Renal cortex interstitium (tissue), 15 donors: ENCODE results near the gene CEPT1. TPM values are rescaled to one million over a fixed set of nuclear protein-coding genes. Genes with fewer than 3 reads are reported as not detected.
"Not testable (repeated sequence)": the region's sequence is repeated elsewhere in the genome, so short reads cannot be mapped to it uniquely, and the experiment has no call there.

Experiments
- DNase-seq, 11 donors: peaks; one replicate each; pipeline ENCODE4 v3.0.0-alpha.2; 2013; ENCODE audit warnings: low read depth in 9 of 11, low spot score in 4 of 11; ENCODE audit errors: extremely low read depth in 1 of 11
- long read RNA-seq, 16 experiments: transcript quantifications; one replicate each; lab custom pipeline, GENCODE V29; 2026
- polyA plus RNA-seq, 3 donors: library from polyadenylated mRNA; unstranded; fragments of 120-200 nt; gene quantifications; one replicate each; pipeline ENCODE4 v1.2.1, GENCODE V29; 2013; ENCODE audit not compliant: insufficient read length in 3 of 3

Gene CEPT1
- polyA plus RNA-seq: 10 to 100 TPM; 41.3 to 57.9 (median 47.2) TPM
- long read RNA-seq, donor 1, partial matches to known transcripts: 0 of 4 reads
- long read RNA-seq, donor 1, other reads (novel, unspliced or antisense): 0 of 4 reads
- long read RNA-seq, donor 2, partial matches to known transcripts: 19 of 22 reads
- long read RNA-seq, donor 2, other reads (novel, unspliced or antisense): 0 of 22 reads
- long read RNA-seq, donor 3, transcript CEPT1-201 (9 exons, 2,198 nt): major isoform, 10 of 10 reads
- long read RNA-seq, donor 3, partial matches to known transcripts: 0 of 10 reads
- long read RNA-seq, donor 3, other reads (novel, unspliced or antisense): 0 of 10 reads
- long read RNA-seq, donor 4, transcript CEPT1-201 (9 exons, 2,198 nt): major isoform, 9 of 9 reads
- long read RNA-seq, donor 4, partial matches to known transcripts: 0 of 9 reads
- long read RNA-seq, donor 4, other reads (novel, unspliced or antisense): 0 of 9 reads
- long read RNA-seq, donor 5: 0 reads
- long read RNA-seq, donor 6, full-length matches to known transcripts: 7 of 7 reads
- long read RNA-seq, donor 6, partial matches to known transcripts: 0 of 7 reads
- long read RNA-seq, donor 6, other reads (novel, unspliced or antisense): 0 of 7 reads
- long read RNA-seq, donor 7, full-length matches to known transcripts: 6 of 6 reads
- long read RNA-seq, donor 7, partial matches to known transcripts: 0 of 6 reads
- long read RNA-seq, donor 7, other reads (novel, unspliced or antisense): 0 of 6 reads
- long read RNA-seq, donor 8, full-length matches to known transcripts: 13 of 13 reads
- long read RNA-seq, donor 8, partial matches to known transcripts: 0 of 13 reads
- long read RNA-seq, donor 8, other reads (novel, unspliced or antisense): 0 of 13 reads
- long read RNA-seq, donor 9, full-length matches to known transcripts: 6 of 6 reads
- long read RNA-seq, donor 9, partial matches to known transcripts: 0 of 6 reads
- long read RNA-seq, donor 9, other reads (novel, unspliced or antisense): 0 of 6 reads
- long read RNA-seq, donor 10, full-length matches to known transcripts: 4 of 4 reads
- long read RNA-seq, donor 10, partial matches to known transcripts: 0 of 4 reads
- long read RNA-seq, donor 10, other reads (novel, unspliced or antisense): 0 of 4 reads
- long read RNA-seq, donor 11, transcript CEPT1-201 (9 exons, 2,198 nt): major isoform, 5 of 5 reads
- long read RNA-seq, donor 11, partial matches to known transcripts: 0 of 5 reads
- long read RNA-seq, donor 11, other reads (novel, unspliced or antisense): 0 of 5 reads
- long read RNA-seq, donor 12, full-length matches to known transcripts: 5 of 30 reads
- long read RNA-seq, donor 12, partial matches to known transcripts: 25 of 30 reads
- long read RNA-seq, donor 12, other reads (novel, unspliced or antisense): 0 of 30 reads
- long read RNA-seq, donor 13, transcript CEPT1-201 (9 exons, 2,198 nt): major isoform, 5 of 35 reads
- long read RNA-seq, donor 13, partial matches to known transcripts: 30 of 35 reads
- long read RNA-seq, donor 13, other reads (novel, unspliced or antisense): 0 of 35 reads
- long read RNA-seq, donor 14, transcript CEPT1-201 (9 exons, 2,198 nt): major isoform, 8 of 8 reads
- long read RNA-seq, donor 14, partial matches to known transcripts: 0 of 8 reads
- long read RNA-seq, donor 14, other reads (novel, unspliced or antisense): 0 of 8 reads
- long read RNA-seq, donor 15, partial matches to known transcripts: 0 of 2 reads
- long read RNA-seq, donor 15, other reads (novel, unspliced or antisense): 0 of 2 reads
- long read RNA-seq, donor 16, transcript CEPT1-201 (9 exons, 2,198 nt): major isoform, 14 of 14 reads
- long read RNA-seq, donor 16, partial matches to known transcripts: 0 of 14 reads
- long read RNA-seq, donor 16, other reads (novel, unspliced or antisense): 0 of 14 reads

- DNase-seq: peak; percentile 91 to 99 (median 95)
Measured at GRCh38 chr1:111139956-111140679, at the start of gene CEPT1, which contains the start of gene DRAM2. TSS of gene CEPT1 (plus strand) at chr1:111140223. CDS start at chr1:111147715, 7,492 bp downstream. TSS of gene DRAM2 (minus strand) at chr1:111140093. CDS start at chr1:111131554, 8,539 bp downstream.

GRCh38 chr1:111095421-111095820 is 44.6 kb upstream of the CEPT1 start:
- not testable (repeated sequence) for DNase-seq

DNA sequence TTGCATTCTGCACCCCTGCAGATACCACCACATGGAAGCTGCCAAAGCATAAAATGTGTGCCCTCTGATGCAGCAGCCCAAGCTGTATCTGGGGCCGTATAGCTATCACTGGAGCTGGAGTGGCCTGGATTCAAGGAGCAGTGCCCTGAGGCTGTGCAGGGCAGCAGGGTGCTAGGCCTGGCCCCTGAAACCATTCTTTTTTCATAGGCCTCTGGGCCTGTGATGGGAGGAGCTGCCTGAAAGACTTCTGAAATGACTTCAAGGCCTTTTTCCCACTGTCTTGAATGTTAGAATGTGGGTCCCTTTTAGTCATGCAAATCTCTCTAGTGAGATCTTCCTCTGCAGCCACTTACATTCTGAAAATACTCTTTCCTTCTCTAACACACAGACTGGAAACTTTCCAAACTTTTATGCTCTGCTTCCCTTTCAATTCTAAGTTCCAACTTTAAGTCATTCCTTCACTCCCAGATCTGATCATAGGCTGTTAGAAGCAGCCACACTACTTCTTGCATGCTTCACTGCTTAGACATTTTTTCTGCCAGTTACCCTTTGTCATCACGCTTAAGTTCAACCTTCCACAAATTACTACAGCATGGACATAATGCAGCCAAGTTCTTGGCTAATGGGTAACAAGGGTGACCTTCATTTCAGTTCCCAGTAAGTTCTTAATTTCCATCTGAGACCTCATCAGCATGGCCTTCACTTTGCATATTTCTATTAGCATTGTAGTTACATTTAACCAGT is 42.5 kb upstream of the CEPT1 start:
- DNase-seq: no peak

DNA sequence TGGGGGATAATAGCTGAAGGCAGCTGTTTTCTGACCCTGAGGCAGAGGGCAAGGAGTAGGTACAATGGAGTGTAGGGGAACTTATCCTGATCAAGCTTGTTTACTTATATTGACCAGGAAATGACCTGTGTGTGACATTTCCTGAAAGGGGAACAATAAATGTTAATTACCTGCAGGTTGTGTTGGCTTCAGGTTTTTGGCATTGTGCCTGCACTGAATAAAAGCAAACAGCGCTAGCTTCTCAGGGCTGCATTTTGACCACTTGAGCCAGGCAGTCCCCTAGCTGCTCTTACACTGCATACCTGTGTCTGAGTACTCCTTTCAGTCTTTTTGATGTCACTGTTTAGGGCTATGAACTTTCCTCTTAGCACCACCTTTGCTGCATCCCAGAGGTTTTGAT is 40.7 kb upstream of the CEPT1 start:
- no peak for DNase-seq

DNA sequence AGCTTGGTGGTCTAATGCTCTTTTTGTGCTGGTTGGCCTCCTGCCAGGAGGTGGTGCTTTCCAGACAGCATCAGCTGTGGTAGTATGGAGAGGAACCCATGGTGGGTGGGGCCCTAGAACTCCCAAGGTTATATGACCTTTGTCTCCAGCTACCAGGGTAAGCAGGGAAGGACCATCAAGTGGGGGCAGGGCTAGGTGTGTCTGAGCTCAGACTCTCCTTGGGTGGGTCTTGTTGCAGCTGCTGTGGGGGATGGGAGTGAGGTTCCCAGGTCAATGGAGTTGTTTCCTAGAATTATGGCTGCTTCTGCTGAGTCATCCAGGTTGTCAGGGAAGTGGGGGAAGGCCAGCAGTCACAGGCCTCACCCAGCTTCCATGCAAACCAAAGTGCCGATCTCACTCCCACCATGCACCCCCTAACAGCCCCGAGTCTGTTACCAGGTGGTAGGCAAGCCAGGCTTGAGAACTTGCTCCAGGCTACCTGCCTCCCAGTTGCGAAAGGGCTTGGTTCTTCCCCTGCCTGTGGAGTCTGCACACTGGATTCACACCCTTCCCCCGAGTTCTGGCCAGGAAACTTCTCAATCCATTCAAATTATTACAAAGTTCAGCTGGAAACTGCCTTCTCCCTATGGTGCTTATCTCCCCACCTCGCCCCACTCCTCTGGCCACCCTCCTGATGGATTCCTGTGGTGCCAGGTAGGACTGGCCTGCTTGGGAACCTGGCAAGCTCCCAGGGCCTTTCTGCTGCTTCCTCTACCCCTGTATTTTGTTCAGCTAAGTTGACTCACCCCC is 38.0 kb upstream of the CEPT1 start:
- no peak for DNase-seq

DNA sequence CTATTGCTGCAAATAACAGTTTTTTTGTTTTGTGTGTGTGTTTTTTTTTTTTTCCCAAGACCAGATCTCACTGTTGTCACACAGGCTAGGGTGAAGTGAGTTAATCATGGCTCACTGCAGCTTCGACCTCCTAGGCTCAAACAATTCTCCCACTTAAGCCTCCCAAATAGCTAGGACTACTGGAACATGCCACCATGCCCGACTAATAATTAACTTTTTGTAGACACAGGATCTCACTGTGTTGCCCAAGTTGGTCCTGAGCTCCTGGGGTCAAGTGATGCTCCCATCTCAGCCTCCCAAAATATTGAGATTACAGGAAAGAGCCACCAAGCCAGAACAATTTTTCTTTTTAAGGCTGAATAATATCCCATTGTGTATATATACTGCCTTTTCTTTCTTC is 35.0 kb upstream of the CEPT1 start:
- no peak for DNase-seq

DNA sequence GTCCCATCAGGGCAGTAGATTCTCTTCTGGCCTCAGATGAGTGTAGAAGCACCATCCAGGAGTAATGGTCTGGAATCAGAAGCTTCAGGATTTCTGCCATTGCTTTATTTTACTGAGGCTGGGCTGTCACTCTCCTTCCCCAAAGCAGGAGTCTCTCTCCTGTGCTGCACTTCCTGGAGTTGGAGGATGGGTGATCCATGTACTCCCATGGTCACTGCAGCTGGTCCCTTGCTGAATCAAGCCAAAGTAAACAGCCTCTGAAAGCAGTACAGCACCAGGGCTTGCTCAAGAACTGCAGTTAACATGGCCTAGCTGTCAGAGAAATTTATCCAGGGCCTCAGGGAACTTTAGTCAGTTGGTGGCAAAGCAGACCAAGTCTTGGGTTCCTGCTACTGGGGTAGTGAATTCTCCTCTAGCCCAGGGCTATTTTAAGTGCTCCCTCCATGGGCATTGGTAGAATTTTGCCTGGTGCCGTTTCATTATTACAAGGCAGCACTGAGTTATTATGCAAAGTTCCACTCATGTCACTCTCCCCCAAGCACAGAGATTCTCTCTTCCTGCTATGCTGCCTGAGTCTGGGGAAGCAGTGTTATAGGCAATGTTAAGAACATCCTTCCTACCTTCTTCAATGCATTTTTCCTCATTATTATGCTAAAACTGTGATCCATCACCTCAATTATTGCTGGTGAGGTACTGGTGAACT is 29.7 kb upstream of the CEPT1 start:
- DNase-seq: peak in 10 of 11 donors; percentile 1 to 26 (median 4)

- no peak for DNase-seq
Measured at GRCh38 chr1:111116496-111116895, 23.5 kb upstream of the CEPT1 start.

- no peak for DNase-seq
Measured at GRCh38 chr1:111126354-111126753, 13.7 kb upstream of the CEPT1 start.

- no peak for DNase-seq
Measured at GRCh38 chr1:111127923-111128643, 11.9 kb upstream of the CEPT1 start.

- DNase-seq: no peak
Measured at GRCh38 chr1:111129376-111129775, 10.6 kb upstream of the CEPT1 start.

GRCh38 chr1:111131693-111132092 is 8.3 kb upstream of the CEPT1 start:
- DNase-seq: no peak

- DNase-seq: no peak
Measured at GRCh38 chr1:111133866-111134265, 6.2 kb upstream of the CEPT1 start.

DNA sequence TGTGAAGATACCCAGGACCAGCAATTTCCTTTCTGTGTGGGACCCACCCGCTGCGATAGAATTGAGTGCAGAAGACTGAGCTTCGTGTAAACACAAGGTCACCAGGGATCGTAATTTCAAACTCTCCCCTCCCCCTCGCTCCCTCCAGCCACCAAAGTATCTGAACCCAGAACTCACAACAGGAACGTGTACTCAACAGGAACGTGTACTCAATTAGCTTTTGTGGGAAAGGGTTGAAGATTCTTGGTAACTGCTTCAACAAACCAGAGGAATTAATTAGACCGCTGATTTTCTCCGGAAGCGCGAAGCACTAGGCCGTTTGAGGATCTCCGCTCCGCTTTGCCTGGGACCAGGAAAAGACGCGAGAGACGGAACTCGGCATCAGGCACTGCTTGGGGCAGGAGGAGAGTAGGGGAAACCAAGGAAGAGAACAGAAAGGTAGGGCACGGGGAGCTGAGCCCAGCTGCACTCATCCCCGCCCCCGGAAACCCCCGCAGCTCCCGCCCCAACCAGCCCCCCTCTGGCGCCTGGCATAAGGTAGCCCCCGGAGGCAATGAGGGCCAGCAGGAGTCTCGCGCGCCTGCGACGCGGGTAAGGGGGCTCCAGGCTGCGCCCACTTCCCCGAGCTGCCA is 583 bp upstream of the CEPT1 start:
- peak in 10 of 11 donors; percentile 29 to 68 (median 52) for DNase-seq
